Measurements from ENCODE around the gene LEF1. TPM values are rescaled to one million over a fixed set of nuclear protein-coding genes. Genes with fewer than 3 reads are reported as not detected.

The LEF1 gene
- total and polyA plus RNA-seq, 2 of the 8 experiments (the other 6 are each of a cell fraction or from before 2014, with no cell fraction given) = 2.6 to 5.2 TPM

DNA sequence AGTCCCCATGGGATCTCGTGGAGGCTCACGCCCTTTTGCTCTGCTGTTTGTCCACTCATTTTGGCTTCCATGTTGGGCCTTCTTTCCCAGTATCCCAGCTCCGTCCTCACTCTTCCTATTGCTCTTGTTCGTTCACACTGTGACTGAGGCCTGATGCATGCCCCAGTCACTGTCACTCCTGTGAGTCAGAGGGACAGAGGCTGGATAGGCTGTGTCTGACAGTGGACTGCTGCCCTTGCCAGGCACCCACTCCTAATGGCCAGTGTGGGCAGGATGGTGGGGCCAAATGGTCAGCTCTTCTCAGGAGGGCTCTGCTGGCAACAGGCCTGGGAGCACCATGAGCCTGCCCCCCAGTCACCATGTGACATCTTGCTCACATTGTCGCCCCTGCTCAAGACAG lies 139.0 kb downstream of the LEF1 start (continued):
- TF ChIP-seq TBP (IDR thresholded peaks at IDR 0.05; ENCODE audit: low read depth, low read length) = no peak
- TF ChIP-seq KDM4A (IDR thresholded peaks at IDR 0.05; ENCODE audit: low read depth, low read length, severe bottlenecking) = no peak

Data from H1 (cell line).